Activated B cell treated with CpG ODN at 0.5 μM for 24 hours (primary cell): ENCODE measurements around the gene WDR88. TPM values are rescaled to one million over a fixed set of nuclear protein-coding genes. Genes with fewer than 3 reads are reported as not detected.
A peak's percentile ranks its signal among the peaks of the same experiment; 100 is the strongest.

Experiments used
- ATAC-seq: fragments of 200-7000 bp; cut with Tn5 transposase; one replicate; pipeline ENCODE4 v1.10.0; 2021; ENCODE audit warnings: low read depth, mild to moderate bottlenecking, moderate library complexity
- CTCF ChIA-PET: fragments of 350-600 bp; sonication (Branson Sonifier 250); formaldehyde crosslinking; loops from one replicate; lab custom pipeline; 2021; ENCODE audit warnings: antibody characterized with exemption; lab: Charles Lee
- POLR2A ChIA-PET: fragments of 350-600 bp; sonication (Branson Sonifier 250); formaldehyde crosslinking; loops from one replicate; lab custom pipeline; 2021; ENCODE audit warnings: antibody characterized with exemption; lab: Charles Lee
- DNase-seq: peaks from one replicate; pipeline ENCODE4 v3.0.0; 2022
- H3K27ac Mint-ChIP-seq: one replicate; pipeline ENCODE4 v1.8.0; 2020; ENCODE audit warnings: mixed read lengths
- H3K27me3 Mint-ChIP-seq: one replicate; pipeline ENCODE4 v1.8.0; 2021; ENCODE audit warnings: mixed read lengths
- H3K36me3 Mint-ChIP-seq: one replicate; pipeline ENCODE4 v1.8.0; 2021; ENCODE audit warnings: low read depth, mixed read lengths
- H3K4me1 Mint-ChIP-seq: one replicate; pipeline ENCODE4 v1.8.0; 2021; ENCODE audit warnings: mixed read lengths
- H3K4me3 Mint-ChIP-seq: one replicate; pipeline ENCODE4 v1.8.0; 2020; ENCODE audit warnings: mild to moderate bottlenecking, mixed read lengths
- H3K9me3 Mint-ChIP-seq: one replicate; pipeline ENCODE4 v1.8.0; 2020; ENCODE audit warnings: mixed read lengths
- intact Hi-C: fragments of 100-400 bp; cut with micrococcal nuclease; formaldehyde crosslinking; loops from one replicate; pipeline ENCODE4 v1.15.1; 2024
- total RNA-seq: library from RNA; stranded (reverse); gene quantifications from 2 replicates; pipeline ENCODE4 v1.2.3, GENCODE V29; 2022
- TF ChIP-seq, protein P1 (sequence below): fragments of 200-600 bp; IDR thresholded peaks from one replicate; pipeline ENCODE4 v1.8.0; 2022; ENCODE audit warnings: antibody characterized with exemption, mild to moderate bottlenecking

Gene WDR88
- total RNA-seq, 1 donor from 2014 or later, result 0.51 TPM

DNA sequence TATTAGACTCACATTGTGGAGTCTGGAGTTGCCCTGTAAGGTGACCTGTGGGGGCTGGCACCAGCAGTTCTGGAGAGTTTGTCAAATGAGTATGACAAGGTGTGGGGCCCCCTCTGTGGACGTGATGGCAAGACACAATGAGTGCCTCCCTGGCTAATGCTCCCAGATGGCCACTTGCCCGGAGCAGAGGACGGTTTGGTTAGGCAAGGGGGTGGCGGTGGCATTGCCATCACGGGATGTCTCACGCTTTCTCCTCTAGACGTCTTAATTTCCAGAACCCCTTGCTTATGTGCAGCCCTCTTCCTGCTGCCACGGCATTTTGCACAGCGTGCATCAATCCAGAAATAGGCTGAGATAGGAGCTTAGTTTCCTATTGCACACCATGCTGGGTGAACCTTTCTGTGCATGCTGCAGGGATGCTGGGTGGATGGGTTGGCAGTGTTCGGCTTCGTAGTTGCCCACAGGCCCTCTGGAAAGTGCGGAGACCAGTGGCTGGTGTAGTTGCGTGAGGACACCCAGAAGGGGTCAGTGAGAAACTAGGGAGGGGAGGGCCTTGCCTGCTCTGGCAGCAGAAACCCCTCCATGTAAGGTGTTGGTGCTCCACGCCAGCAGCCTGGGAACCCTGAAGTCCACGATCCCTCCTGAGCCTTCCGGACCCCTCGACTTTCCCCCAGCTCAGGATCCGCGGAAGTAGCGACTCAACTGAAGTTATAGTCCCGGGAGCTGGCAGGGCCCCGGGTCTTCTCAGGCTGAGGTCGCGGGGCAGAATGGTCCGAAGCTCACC lies 44.2 kb downstream of the WDR88 start:
- no peak for ATAC-seq
- TF ChIP-seq, protein P1, sequence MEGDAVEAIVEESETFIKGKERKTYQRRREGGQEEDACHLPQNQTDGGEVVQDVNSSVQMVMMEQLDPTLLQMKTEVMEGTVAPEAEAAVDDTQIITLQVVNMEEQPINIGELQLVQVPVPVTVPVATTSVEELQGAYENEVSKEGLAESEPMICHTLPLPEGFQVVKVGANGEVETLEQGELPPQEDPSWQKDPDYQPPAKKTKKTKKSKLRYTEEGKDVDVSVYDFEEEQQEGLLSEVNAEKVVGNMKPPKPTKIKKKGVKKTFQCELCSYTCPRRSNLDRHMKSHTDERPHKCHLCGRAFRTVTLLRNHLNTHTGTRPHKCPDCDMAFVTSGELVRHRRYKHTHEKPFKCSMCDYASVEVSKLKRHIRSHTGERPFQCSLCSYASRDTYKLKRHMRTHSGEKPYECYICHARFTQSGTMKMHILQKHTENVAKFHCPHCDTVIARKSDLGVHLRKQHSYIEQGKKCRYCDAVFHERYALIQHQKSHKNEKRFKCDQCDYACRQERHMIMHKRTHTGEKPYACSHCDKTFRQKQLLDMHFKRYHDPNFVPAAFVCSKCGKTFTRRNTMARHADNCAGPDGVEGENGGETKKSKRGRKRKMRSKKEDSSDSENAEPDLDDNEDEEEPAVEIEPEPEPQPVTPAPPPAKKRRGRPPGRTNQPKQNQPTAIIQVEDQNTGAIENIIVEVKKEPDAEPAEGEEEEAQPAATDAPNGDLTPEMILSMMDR, result no peak
- H3K4me1 Mint-ChIP-seq, result peaks cover 34% of the 10 kb centered on the region

GRCh38 chr19:33176670-33177416 lies 44.9 kb downstream of the WDR88 start:
- intact Hi-C loops, result loop anchor here (1.0 to 10.0 kb wide), 15 partner anchors 33 to 1500 kb away; partner anchors contain the start of genes ANKRD27, CEBPA, CEBPG and DPY19L3
- H3K27me3 Mint-ChIP-seq, result peaks cover 2% of the 10 kb centered on the region
- ATAC-seq (peak; percentile 86), DNase-seq (peak; percentile 97)
- H3K36me3 Mint-ChIP-seq, result peaks cover 6% of the 10 kb centered on the region
- no peaks in the 10 kb centered on the region for H3K9me3 Mint-ChIP-seq
- TF ChIP-seq, protein P1, result no peak
- ChIA-PET CTCF (interaction anchor here (0.8 to 1.8 kb wide), 5 partner anchors 9 to 230 kb away, joined by 4 to 7 read pairs (median 4); no protein-coding TSS in a partner anchor), POLR2A (interaction anchor here (0.6 to 2.7 kb wide), 21 partner anchors 9 to 1500 kb away, joined by 3 to 43 read pairs (median 5); partner anchors contain the start of genes CEBPA, CEBPG, DPY19L3 and FAAP24)
- peak overlapping the region; percentile 98 for H3K27ac Mint-ChIP-seq
- peak overlapping the region; percentile 93 for H3K4me3 Mint-ChIP-seq
- H3K4me1 Mint-ChIP-seq, result peaks cover 34% of the 10 kb centered on the region

More for the DNA sequence above, 44.2 kb downstream of the WDR88 start:
- ChIA-PET CTCF (interaction anchor here (0.8 to 1.7 kb wide), 3 partner anchors 48 to 231 kb away, joined by 4 read pairs; no protein-coding TSS in a partner anchor), POLR2A (interaction anchor here (0.6 to 2.7 kb wide), 17 partner anchors 10 to 1501 kb away, joined by 3 to 43 read pairs (median 5); partner anchors contain the start of genes CEBPA, CEBPG, DPY19L3 and FAAP24)
- Mint-ChIP-seq H3K36me3 (peaks cover 6% of the 10 kb centered on the region), H3K27ac (peak overlapping the region; percentile 98), H3K4me3 (peak overlapping the region; percentile 93), H3K27me3 (peaks cover 2% of the 10 kb centered on the region), H3K9me3 (no peaks in the 10 kb centered on the region)
- no peak for DNase-seq
- intact Hi-C loops, result loop anchor here (2.0 to 10.0 kb wide), 9 partner anchors 59 to 1501 kb away; partner anchors contain the start of genes ANKRD27, DPY19L3, LSM14A and PDCD5

DNA sequence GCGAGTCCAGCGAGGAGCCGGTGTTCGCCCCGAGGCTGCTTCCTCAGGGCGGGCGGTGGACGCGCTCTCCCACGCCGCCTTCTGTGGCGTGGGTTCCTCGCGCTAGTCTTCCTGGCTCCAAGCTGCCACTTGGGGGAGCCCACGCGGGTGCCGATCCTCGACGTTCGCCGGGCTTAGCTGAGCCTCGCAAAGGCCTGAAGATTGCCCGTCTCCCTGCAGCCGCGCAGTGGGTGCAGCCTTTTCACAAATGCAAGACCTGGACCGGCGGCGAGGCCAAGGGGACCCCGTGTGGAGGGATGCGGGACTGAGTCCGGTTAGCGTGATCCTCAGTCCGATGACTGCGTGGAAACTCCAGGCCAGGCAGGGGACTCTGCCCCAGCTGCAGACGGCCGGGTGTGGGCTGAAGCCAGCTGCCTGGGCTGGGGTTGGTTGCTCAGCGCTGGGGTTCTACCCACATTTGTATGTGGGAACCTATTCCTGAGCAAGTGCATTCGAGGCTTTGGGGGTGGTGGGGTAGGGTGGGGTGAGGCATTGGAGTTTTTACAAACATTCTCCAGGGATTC lies 45.6 kb downstream of the WDR88 start:
- intact Hi-C loops, result loop anchor here (1.0 to 10.0 kb wide), 15 partner anchors 33 to 1499 kb away; partner anchors contain the start of genes ANKRD27, CEBPA, CEBPG and DPY19L3
- ATAC-seq (no peak), DNase-seq (no peak)
- Mint-ChIP-seq H3K27me3 (peaks cover 2% of the 10 kb centered on the region), H3K27ac (peak overlapping the region; percentile 98), H3K36me3 (peaks cover 6% of the 10 kb centered on the region), H3K9me3 (no peaks in the 10 kb centered on the region), H3K4me1 (peaks cover 32% of the 10 kb centered on the region), H3K4me3 (peak overlapping the region; percentile 93)
- CTCF ChIA-PET, result interaction anchor here (0.5 to 1.8 kb wide), 5 partner anchors 8 to 229 kb away, joined by 3 to 7 read pairs (median 4); no protein-coding TSS in a partner anchor
- TF ChIP-seq, protein P1, result no peak
- POLR2A ChIA-PET, result interaction anchor here (0.6 to 2.7 kb wide), 12 partner anchors 9 to 957 kb away, joined by 3 to 43 read pairs (median 5); partner anchors contain the start of genes CEBPA, CEBPG, GPATCH1 and PEPD

DNA sequence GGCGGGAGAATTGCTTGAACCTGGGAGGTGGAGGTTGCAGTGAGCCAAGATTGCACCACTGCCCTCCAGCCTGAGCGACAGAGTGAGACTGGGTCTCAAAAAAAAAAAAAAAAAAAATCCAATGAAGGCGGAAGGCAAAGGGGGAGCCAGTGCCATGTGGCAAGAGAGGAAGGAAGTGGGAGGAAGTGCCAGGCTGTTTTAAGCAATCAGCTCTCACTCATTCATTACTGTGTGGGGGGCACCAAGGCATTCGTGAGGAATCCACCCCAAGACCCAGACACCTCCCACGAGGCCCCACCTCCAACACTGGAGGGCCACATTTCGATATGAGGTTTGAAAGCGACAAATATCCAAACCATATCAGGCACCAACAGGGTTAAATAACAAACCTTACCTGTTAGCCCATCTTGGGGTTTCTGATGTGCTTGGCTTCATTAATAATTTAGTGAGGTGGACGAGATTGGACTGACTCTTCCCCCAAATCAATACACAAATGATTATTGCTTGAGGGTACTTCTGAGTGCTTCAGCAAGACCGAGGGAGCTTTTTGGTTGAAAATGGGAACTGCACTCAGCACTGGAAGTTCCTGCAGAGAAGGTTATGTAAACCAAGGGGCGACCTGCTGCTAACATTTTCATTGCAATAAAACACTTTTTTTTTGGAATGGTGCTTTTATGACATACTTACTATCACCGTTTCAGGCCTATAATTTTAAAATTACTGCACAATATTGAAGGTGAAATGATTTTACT lies 54.7 kb downstream of the WDR88 start:
- Mint-ChIP-seq H3K27ac (no peak overlapping the region), H3K36me3 (no peaks in the 10 kb centered on the region)
- CTCF ChIA-PET, result interaction anchor here (1.5 kb wide), 1 partner anchor 9 kb away, joined by 7 read pairs; no protein-coding TSS in a partner anchor

More for the DNA sequence above, 54.7 kb downstream of the WDR88 start:
- POLR2A ChIA-PET, result interaction anchor here (0.7 to 1.3 kb wide), 2 partner anchors 9 to 188 kb away, joined by 3 read pairs; no protein-coding TSS in a partner anchor
- ATAC-seq, result no peak
- intact Hi-C loops, result no loop called here
- TF ChIP-seq, protein P1, result no peak
- no peaks in the 10 kb centered on the region for H3K9me3 Mint-ChIP-seq
- no peak overlapping the region for H3K4me3 Mint-ChIP-seq
- no peak for DNase-seq
- peaks cover 10% of the 10 kb centered on the region for H3K4me1 Mint-ChIP-seq
- peaks cover 4% of the 10 kb centered on the region for H3K27me3 Mint-ChIP-seq
